B cell (primary cell): Measurements from ENCODE around the gene CCDC14. TPM values are rescaled to one million over a fixed set of nuclear protein-coding genes. Genes with fewer than 3 reads are reported as not detected.
"Not testable (repeated sequence)": the region's sequence is repeated elsewhere in the genome, so short reads cannot be mapped to it uniquely, and the experiment has no call there.

Experiments used
- ATAC-seq: fragments of 200-7000 bp; cut with Tn5 transposase; one replicate; pipeline ENCODE4 v1.10.0; 2021; ENCODE audit warnings: low read depth, mild to moderate bottlenecking, moderate number of reproducible peaks, moderate library complexity
- CTCF ChIA-PET: fragments of 350-600 bp; sonication (Branson Sonifier 250); formaldehyde crosslinking; loops from one replicate; lab custom pipeline; 2021; ENCODE audit warnings: antibody characterized with exemption, inconsistent platforms; lab: Charles Lee
- POLR2A ChIA-PET: fragments of 350-600 bp; sonication (Branson Sonifier 250); formaldehyde crosslinking; loops from one replicate; lab custom pipeline; 2021; ENCODE audit warnings: antibody characterized with exemption; lab: Charles Lee
- DNase-seq: peaks from one replicate; pipeline ENCODE4 v3.0.0; 2013
- H2AFZ ChIP-seq: 2 replicates; pipeline ENCODE4 v1.6.1; 2012; ENCODE audit warnings: mild to moderate bottlenecking, low read depth, low read length; ENCODE audit not compliant: insufficient read depth, poor library complexity, severe bottlenecking
- H3K27ac ChIP-seq, 2 donors: 1 replicate in 1 of 2; 2 replicates in 1 of 2; pipeline ENCODE4 v1.5.1; 2012 to 2013; ENCODE audit warnings: low read length in 2 of 2, mild to moderate bottlenecking in 2 of 2, moderate library complexity in 1 of 2
- H3K27me3 ChIP-seq, 4 experiments: fragments of 200-600 bp in 1 of 4; sonication (generic) in 1 of 4; replicated peaks in 1 of 4; 1 replicate in 2 of 4; 2 replicates in 2 of 4; pipeline versions ENCODE4 v1.6.1 to v1.7.0; 2013 to 2016; ENCODE audit warnings: low read length in 3 of 4, mild to moderate bottlenecking in 2 of 4, mixed read lengths in 1 of 4, moderate library complexity in 1 of 4; ENCODE audit not compliant: insufficient read depth in 4 of 4, control insufficient read depth in 3 of 4; ENCODE audit errors: control extremely low read depth in 1 of 4
- H3K36me3 ChIP-seq, 2 experiments: replicated peaks in 1 of 2; 1 replicate in 1 of 2; 2 replicates in 1 of 2; pipeline versions ENCODE4 v1.6.1 to v1.7.1; 2013; ENCODE audit warnings: low read length in 1 of 2; ENCODE audit not compliant: insufficient read depth in 2 of 2, control insufficient read depth in 1 of 2; ENCODE audit errors: control extremely low read depth in 1 of 2, extremely low read depth in 1 of 2
- H3K4me1 ChIP-seq, 2 donors: fragments of 200-600 bp in 1 of 2; sonication (generic) in 1 of 2; 1 replicate in 1 of 2; 2 replicates in 1 of 2; pipeline versions ENCODE4 v1.5.1 to v1.6.1; 2013 to 2017; ENCODE audit warnings: low read length in 2 of 2; ENCODE audit not compliant: control insufficient read depth in 2 of 2, insufficient read depth in 2 of 2
- H3K4me2 ChIP-seq: replicated peaks from 2 replicates; pipeline ENCODE3; 2012; ENCODE audit warnings: mild to moderate bottlenecking, low read depth, low read length; ENCODE audit not compliant: poor library complexity, severe bottlenecking
- H3K4me3 ChIP-seq, 5 experiments: fragments of 200-600 bp in 1 of 5; sonication (generic) in 1 of 5; 1 replicate in 3 of 5; 2 replicates in 2 of 5; pipeline versions ENCODE4 v1.5.1 to v1.7.0; 2011 to 2016; ENCODE audit warnings: low read length in 4 of 5, mild to moderate bottlenecking in 4 of 5, low read depth in 2 of 5, control low read depth in 1 of 5, moderate library complexity in 1 of 5; ENCODE audit not compliant: insufficient read depth in 1 of 5; ENCODE audit errors: control extremely low read depth in 1 of 5, extremely low read depth in 1 of 5
- H3K79me2 ChIP-seq: fragments of 200-600 bp; sonication (generic); one replicate; pipeline ENCODE4 v1.6.0; 2016; ENCODE audit warnings: low read length; ENCODE audit not compliant: control insufficient read depth, insufficient read depth
- H3K9ac ChIP-seq: fragments of 200-600 bp; sonication (generic); 2 replicates; pipeline ENCODE4 v1.6.1; 2017; ENCODE audit warnings: mild to moderate bottlenecking, low read length, moderate library complexity
- H3K9me3 ChIP-seq, 3 donors: one replicate each; pipeline versions ENCODE4 v1.6.1 to v1.7.1; 2013; ENCODE audit warnings: low read length in 2 of 3; ENCODE audit not compliant: control insufficient read depth in 2 of 3, insufficient read depth in 1 of 3; ENCODE audit errors: control extremely low read depth in 1 of 3
- H4K20me1 ChIP-seq: 2 replicates; pipeline ENCODE4 v1.6.0; 2012; ENCODE audit warnings: mild to moderate bottlenecking, low read length; ENCODE audit not compliant: insufficient read depth, control insufficient read depth, poor library complexity, severe bottlenecking
- H3K27ac Mint-ChIP-seq: one replicate; pipeline ENCODE4 v1.8.0; 2021; ENCODE audit warnings: mixed read lengths
- H3K27me3 Mint-ChIP-seq: one replicate; pipeline ENCODE4 v1.8.0; 2021; ENCODE audit warnings: mixed read lengths
- H3K4me1 Mint-ChIP-seq: one replicate; pipeline ENCODE4 v1.8.0; 2021; ENCODE audit warnings: mixed read lengths
- H3K4me3 Mint-ChIP-seq: one replicate; pipeline ENCODE4 v1.8.0; 2021; ENCODE audit warnings: mixed read lengths
- H3K9me3 Mint-ChIP-seq: one replicate; pipeline ENCODE4 v1.8.0; 2022; ENCODE audit warnings: mixed read lengths; ENCODE audit not compliant: insufficient read depth
- CTCF ChIP-seq: fragments of 200-600 bp; IDR thresholded peaks from one replicate; pipeline ENCODE4 v1.8.0; 2022; ENCODE audit warnings: antibody characterized with exemption, mild to moderate bottlenecking
- EZH2 ChIP-seq: IDR thresholded peaks from 2 replicates; pipeline ENCODE4 v1.6.1; 2012; ENCODE audit warnings: borderline replicate concordance, low read depth, mild to moderate bottlenecking, moderate library complexity, low read length; ENCODE audit not compliant: insufficient read depth, poor library complexity, severe bottlenecking
- WGBS: methylation state at CpG from one replicate; pipeline ENCODE4 v1.1.5; 2013; ENCODE audit warnings: missing lambda C conversion rate; ENCODE audit not compliant: insufficient coverage; 5-methylcytosine and 5-hydroxymethylcytosine counted together
- intact Hi-C: fragments of 100-400 bp; cut with micrococcal nuclease; formaldehyde crosslinking; loops from one replicate; pipeline ENCODE4 v1.10.0; 2022
- polyA plus RNA-seq: library from polyadenylated mRNA; depleted of rRNA; stranded (reverse); fragments of >200 nt; gene quantifications from 2 replicates; pipeline ENCODE4 v1.2.3, GENCODE V29; 2012
- total RNA-seq, 2 donors: library from RNA; stranded (reverse); fragments of 120-200 nt in 1 of 2; gene quantifications; 1 replicate in 1 of 2; 2 replicates in 1 of 2; pipeline versions ENCODE4 v1.2.3 to v1.2.4, GENCODE V29; 2013 to 2022

CCDC14 gene
- total and polyA plus RNA-seq, 2 donors (not counting 1 experiment from before 2014, with no cell fraction given) = 35.3 to 54.2 TPM

GRCh38 chr3:124007186-124007585 lies 46.2 kb upstream of the CCDC14 start:
- POLR2A ChIA-PET = no interaction called here
- no peaks in the 10 kb centered on the region for H3K4me1 Mint-ChIP-seq
- intact Hi-C loops = no loop called here
- Histone ChIP-seq H3K27ac (no peak overlapping the region), H4K20me1 (no peaks in the 10 kb centered on the region), H3K4me3 (no peak overlapping the region), H3K9ac (no peak overlapping the region), H3K79me2 (no peaks in the 10 kb centered on the region), H3K9me3 (no peaks in the 10 kb centered on the region), H3K4me2 (no peak overlapping the region), H3K27me3 (peaks cover 0 to 9% (median 6%) of the 10 kb centered on the region in 4 experiments), H3K4me1 (no peaks in the 10 kb centered on the region), H2AFZ (no peak overlapping the region), H3K36me3 (no peaks in the 10 kb centered on the region)
- no peak for DNase-seq
- peaks cover 41% of the 10 kb centered on the region for H3K27me3 Mint-ChIP-seq
- TF ChIP-seq CTCF = no peak
- no peak for TF ChIP-seq EZH2
- CTCF ChIA-PET = no interaction called here
- 0% methylated on average over 1 of the region's 4 CpGs for WGBS
- ATAC-seq = no peak
- H3K9me3 Mint-ChIP-seq = no peaks in the 10 kb centered on the region
- no peak overlapping the region for H3K27ac Mint-ChIP-seq
- H3K4me3 Mint-ChIP-seq = no peak overlapping the region

- H3K4me3 Mint-ChIP-seq, H3K9ac ChIP-seq, intact Hi-C loops, H3K9me3 ChIP-seq, CTCF ChIA-PET, H3K4me1 Mint-ChIP-seq, DNase-seq, H3K36me3 ChIP-seq, H3K79me2 ChIP-seq, H3K9me3 Mint-ChIP-seq, H2AFZ ChIP-seq, H3K4me2 ChIP-seq, H3K27ac ChIP-seq, H3K4me3 ChIP-seq, H3K4me1 ChIP-seq, ATAC-seq, H4K20me1 ChIP-seq, POLR2A ChIA-PET, H3K27me3 ChIP-seq, H3K27ac Mint-ChIP-seq: not testable (repeated sequence)
- no CpG with 5 or more reads among the region's 2 CpGs for WGBS
- peaks cover 60% of the 10 kb centered on the region for H3K27me3 Mint-ChIP-seq
These were observed 41.5 kb upstream of the CCDC14 start for GRCh38 chr3:124002405-124003079.

- H3K4me1 Mint-ChIP-seq, H3K9ac ChIP-seq, intact Hi-C loops, H3K9me3 Mint-ChIP-seq, H3K9me3 ChIP-seq, H3K4me1 ChIP-seq, DNase-seq, H2AFZ ChIP-seq, H4K20me1 ChIP-seq, H3K4me3 ChIP-seq, CTCF ChIA-PET, H3K27ac ChIP-seq, H3K27me3 ChIP-seq, H3K4me3 Mint-ChIP-seq, H3K36me3 ChIP-seq, H3K79me2 ChIP-seq, ATAC-seq, POLR2A ChIA-PET, H3K4me2 ChIP-seq, H3K27ac Mint-ChIP-seq: not testable (repeated sequence)
- 67% methylated on average over 1 of the region's 6 CpGs for WGBS
- peaks cover 56% of the 10 kb centered on the region for H3K27me3 Mint-ChIP-seq
These were observed 40.3 kb upstream of the CCDC14 start for GRCh38 chr3:124001366-124001765.
